CD4-positive, alpha-beta T cell treated with Interleukin-2 at 100 ng/mL for 4 hours (primary cell): Measurements from ENCODE around the gene SFMBT1.
A peak's percentile ranks its signal among the peaks of the same experiment; 100 is the strongest.

Experiments used
- DNase-seq: peaks from one replicate; pipeline ENCODE4 v3.0.0-alpha.2; 2020; ENCODE audit warnings: low spot score

Gene SFMBT1

GRCh38 chr3:53045518-53046170 is at the start of gene SFMBT1:
TSS of gene SFMBT1 (minus strand) at chr3:53046073. CDS start at chr3:52969128, 76,945 bp downstream.
- DNase-seq, result peak; percentile 82

- no peak for DNase-seq
Observed at GRCh38 chr3:53092942-53093341, 47.1 kb upstream of the SFMBT1 start.

- DNase-seq, result no peak
Observed at GRCh38 chr3:53092216-53092615, 46.3 kb upstream of the SFMBT1 start.

DNA sequence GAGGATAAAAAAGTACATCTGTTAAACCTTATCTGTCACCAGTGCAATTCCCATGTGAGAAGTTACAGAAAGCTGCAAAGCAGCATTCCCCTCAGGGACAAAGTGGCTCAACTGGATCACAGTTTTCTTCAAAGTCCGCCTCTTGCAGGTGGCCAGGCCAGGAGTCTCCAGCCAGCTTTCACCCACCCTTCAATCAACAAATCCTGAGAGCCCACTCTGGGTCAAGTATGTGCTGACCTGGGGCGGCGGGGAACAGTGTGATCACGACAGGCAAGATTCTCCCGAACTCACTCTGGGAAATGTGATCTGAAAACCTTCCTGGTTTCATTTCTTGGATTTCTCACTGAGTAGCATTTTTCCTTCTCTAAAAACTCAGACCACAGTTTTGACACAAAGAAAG is 45.1 kb upstream of the SFMBT1 start:
- no peak for DNase-seq

DNA sequence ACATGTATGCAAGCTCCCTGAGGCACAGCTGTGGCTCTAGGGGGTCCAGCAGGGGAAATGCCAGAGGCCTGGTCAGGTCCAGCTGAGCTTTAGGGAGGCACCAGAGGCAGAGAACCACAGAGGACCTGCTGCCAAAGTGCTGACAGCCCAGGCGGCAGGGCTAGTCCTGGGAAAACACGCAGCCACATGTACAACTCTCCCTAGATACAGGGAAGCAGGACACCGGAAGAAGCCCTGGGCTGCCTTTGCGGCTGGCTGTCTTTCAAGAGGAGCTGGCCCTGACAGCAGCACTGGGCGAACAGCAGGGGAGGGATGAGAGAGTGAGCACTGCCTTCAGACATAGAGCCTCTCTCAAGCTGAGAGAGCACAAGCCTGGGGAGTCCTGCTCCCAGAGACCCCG is 43.6 kb upstream of the SFMBT1 start:
- DNase-seq, result no peak

DNA sequence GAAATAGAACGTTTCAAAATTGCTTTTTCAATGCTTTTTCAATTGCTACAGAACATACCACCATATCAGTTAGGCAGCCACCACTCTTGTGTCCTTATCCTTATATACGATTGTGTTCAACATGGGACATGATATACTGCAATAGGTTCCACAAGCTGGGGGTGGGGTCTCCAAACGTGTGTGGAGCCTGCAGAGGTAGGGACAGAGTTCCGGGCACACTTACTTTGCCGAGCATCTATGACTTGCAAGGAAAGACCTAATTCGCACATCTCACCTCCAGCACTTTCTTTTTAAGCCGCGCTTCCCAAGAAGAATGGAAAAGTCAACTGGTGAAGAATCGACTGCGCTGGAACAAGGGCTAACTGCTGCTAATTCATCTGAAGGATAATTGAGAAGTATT is 39.6 kb upstream of the SFMBT1 start:
- DNase-seq, result no peak

DNA sequence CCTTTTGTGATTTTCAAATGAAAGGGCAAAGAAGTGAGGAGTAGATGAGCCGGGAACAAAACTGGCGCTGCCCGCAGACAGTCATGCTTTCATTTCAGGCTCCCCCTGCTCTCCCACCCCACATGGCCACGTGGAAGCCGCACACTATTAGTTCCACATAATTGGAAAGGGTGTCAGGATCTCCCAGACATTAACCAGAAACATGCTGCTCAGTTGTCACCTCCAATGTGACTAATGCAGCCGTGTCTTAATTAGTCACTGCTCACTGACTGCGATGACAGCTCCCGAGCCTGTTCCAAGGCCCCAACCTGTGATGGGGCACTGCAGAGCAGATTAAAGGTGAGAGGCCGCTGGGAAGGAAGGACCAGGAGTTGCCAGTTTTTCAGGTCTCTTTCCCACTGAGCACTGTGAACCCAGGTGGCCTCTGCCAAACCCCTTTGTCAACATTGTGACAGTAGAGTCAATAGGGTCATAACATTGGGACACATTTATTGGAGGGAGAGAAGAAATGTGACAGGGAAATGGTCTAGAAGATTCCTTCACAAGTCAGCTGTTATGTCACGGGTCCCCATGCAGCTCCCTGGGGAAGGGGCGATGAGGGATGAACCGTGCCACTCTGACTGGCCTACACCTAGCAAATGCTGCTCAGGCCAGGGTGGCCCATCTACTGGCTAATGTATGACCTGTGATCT is 38.6 kb upstream of the SFMBT1 start:
- no peak for DNase-seq

DNA sequence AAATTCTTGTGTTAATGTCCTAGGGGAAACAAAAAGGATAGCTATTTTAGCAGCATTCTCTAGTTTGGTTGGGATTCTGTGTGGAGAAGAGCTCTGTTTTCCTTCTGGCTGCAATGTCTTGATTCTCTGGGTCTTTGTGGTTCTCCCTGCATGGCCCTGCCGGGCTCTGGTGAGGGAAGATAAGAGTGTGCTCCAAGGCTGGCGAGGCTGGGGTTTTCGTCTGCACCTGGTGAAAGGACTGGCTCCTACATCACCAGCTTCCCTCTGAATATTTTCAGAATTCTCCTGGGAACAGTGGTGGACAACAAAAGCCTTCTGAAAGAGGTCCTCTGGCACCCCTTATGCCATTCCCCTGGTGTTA is 38.1 kb upstream of the SFMBT1 start:
- no peak for DNase-seq

GRCh38 chr3:53083521-53083920 is 37.6 kb upstream of the SFMBT1 start:
- no peak for DNase-seq

- no peak for DNase-seq
Observed at GRCh38 chr3:53082736-53083135, 36.9 kb upstream of the SFMBT1 start.

DNA sequence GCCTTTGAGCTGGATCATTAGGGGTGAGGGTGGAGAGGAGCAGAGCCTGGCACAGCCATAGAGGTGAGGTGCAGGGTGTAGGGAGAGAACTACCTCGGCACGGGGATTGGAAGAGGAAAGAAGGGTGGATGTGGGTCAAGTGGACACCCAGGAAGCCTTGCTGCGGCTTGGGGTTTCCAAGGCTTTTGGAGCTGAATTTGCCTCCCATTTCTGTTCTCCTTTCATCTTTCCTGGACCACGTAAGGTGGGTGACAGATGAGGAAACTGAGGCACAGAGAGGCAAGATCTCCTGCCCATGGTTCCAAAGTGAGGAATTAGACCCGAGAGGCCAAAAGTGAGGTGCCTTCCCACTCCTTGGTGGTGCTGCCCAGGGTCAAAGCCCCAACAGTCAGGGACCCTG is 35.4 kb upstream of the SFMBT1 start:
- no peak for DNase-seq

DNA sequence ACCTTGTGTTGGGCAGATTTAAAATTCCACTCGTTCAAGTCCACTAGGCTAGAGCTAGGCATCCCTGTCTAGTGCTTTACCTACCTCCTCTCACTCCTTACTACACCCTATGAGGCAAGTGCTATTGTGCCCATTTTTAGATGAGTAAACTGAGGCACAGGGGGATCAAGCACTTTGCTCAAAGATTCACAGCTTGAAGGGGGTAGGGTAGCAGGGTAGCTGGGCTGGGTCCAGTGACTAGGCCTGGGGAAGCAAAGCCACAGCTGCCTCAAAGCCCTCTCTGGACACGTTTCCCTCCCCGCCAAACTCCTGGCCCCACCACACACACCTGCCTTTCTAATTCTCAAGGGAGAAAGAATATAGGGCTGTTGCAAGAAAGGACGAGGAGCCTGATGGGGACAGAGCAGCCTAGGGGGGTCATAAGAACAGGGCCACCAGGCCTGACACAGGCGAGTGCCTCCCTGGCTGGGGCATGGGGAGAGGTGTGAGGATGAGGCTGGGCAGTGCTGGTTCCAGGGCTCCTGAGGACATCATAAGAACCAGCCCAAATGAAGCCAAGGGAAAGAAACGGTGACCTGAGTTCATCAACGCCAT is 34.8 kb upstream of the SFMBT1 start:
- no peak for DNase-seq

DNA sequence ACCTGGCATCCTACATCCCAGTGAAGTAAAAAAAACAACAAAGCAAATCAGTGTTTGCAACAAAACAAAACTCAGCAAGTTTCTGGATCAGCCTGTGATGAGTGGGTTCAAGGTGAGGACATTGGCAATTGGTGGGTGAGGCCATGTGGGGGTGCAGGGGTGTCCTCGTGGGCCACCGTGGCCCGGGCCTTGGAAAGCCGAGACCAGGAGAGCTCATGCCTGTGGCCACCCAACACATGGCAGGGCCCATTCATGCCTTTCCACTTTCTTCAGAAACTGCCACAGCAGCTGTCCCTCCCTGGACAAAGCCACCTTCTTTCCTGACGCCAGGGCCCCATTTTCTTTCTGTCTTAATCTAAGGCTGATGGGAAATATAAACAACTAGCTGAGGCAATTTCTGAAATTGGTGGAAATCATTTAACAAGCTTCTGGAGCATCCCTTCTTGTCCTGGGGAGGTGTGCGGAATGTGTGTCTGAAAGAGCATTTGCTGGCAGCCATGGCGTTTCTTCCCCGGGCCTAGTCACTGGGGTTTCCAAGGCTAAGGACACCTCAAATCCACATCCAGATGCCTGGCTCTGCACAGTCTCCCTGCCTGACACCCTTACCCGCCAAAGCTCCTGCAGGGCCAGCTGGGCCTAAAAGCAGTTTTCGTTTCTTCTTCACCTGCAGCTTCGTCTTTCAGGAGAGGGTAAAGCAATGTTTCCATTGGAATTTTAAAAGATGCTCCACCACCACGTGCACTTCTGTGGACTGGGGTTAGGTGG is 34.1 kb upstream of the SFMBT1 start:
- no peak for DNase-seq

- no peak for DNase-seq
Observed at GRCh38 chr3:53079147-53079546, 33.3 kb upstream of the SFMBT1 start.

DNA sequence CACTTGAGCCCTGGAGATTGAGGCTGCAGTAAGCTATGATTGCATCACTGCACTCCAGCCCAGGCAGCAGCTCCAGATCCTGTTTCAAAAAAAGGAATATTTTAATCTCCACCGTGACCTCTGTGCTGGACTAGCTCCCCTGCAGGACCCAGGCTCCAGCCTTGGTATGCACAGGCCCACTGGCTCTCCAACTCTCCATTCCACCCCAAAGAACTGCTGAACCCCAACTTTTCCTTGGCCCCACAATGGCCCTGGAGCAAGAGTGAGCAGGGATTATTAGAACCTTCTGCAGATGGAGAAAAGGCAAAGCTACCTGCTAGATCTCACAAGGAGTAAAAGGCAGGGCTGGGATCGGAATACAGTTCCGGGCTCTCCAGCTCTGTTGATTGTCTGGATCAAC is 32.8 kb upstream of the SFMBT1 start:
- DNase-seq, result no peak

GRCh38 chr3:53077476-53078220 is 31.8 kb upstream of the SFMBT1 start:
- DNase-seq, result no peak

DNA sequence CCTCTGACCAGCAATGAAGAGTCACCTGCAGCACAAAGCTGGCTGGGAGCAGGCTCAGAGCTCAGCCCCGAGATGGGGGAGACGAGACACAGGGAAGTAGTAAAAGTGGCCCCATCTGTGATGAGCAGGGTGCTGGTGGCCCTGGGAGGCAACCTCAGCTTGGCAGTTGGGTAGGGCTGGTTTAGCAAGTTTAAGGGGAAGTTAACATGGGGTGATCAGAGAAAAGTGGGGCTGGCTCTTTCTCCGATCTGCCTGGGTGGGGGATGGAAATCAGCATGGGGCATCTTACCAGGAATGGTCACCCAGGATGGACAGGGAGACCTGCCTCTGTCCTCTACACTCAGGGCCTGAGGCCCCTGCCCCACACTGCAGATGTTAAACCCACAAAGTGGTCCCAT is 29.9 kb upstream of the SFMBT1 start:
- DNase-seq, result no peak

DNA sequence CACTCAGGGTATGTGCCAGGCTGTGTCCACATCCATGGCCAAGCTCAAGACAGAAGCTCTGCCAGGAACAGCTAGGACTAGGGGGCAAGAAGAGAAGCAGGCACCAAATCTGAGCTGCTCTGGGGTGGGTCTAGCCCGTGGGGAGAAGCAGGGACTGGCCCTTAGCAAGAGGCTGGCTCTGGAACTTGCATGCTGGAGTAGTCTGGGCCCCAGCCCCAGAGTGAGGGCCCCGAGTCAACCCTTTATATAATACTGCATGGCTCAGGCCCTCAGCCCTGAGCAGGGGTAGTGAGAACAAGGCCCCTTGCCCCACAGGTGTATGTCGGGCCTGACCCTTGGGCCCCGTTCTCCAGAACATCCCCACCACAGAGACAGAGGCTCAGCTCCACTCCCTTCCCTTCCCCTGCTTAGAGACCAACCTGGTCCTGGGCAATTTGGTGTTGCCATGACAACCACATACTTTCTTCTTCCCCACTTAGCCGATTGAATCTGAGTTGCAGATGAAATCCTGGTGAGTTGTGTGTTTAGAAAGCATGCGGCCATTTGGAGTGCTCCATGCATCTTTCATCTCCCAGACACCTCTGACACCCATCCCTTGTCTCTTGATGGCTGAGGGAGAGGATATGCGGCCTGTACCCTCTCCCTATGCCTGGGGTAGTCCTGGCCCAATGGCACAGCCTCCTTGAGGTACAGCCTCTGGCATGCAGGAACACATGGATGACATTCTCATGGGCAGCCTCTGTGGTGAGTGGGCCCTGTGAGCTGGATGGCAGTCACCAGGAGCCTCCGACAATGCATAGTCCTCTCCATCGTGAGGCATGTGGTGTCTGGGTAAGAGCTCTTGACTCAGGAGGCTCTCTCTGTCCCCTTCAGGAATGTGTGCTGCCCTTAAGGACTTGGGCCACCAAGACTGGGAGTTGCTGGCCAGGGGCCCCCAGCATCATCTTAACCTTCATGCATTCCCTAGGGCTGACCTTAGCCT is 29.2 kb upstream of the SFMBT1 start:
- DNase-seq, result no peak

DNA sequence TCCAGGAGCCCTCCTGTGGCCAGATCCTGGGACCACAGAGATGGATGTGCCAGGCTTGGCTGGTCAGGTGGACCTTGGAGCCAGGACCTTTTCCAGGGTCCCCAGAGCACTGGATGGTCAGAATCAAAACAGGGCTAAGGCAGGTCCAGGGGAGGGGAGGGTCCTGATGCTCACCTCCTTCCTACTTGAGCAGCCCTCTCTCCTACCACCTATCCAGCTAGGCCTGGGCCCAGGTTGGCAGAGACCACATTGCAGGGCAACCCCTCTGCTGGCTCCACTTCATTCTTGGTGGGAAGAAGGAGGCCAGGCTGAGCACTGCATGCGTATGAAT is 28.5 kb upstream of the SFMBT1 start:
- no peak for DNase-seq

GRCh38 chr3:53073553-53074365 is 27.9 kb upstream of the SFMBT1 start:
- no peak for DNase-seq
